ENCODE measurements around the gene ANTXR2.

GRCh38 chr4:79886021-79886420 is 187.0 kb downstream of the ANTXR2 start:
- no peak for TF ChIP-seq ZNF586 (CRISPR knock-in tag; conservative IDR thresholded peaks at IDR 0.05)
- TF ChIP-seq CBX1 (IDR thresholded peaks at IDR 0.05; ENCODE audit: low read depth) = no peak
- no peak for TF ChIP-seq CTCF (IDR thresholded peaks at IDR 0.05 in 2 of 3, conservative IDR thresholded peaks at IDR 0.05 in 1 of 3; ENCODE audit: insufficient read depth in 2 of 3, low read depth in 1 of 3, low read length in 3 of 3)
- TF ChIP-seq NCOA1 (IDR thresholded peaks at IDR 0.05; ENCODE audit: low read depth) = no peak
- no peak for TF ChIP-seq MNT (conservative IDR thresholded peaks at IDR 0.05)
- TF ChIP-seq YY1 (IDR thresholded peaks at IDR 0.05; ENCODE audit: borderline replicate concordance in 1 of 3, control insufficient read depth in 1 of 3, extremely low read depth in 1 of 3, insufficient read depth in 3 of 3, insufficient read length in 1 of 3, insufficient replicate concordance in 2 of 3, low read depth in 1 of 3, low read length in 2 of 3) = no peak
- TF ChIP-seq USF1 (CRISPR knock-in tag; IDR thresholded peaks at IDR 0.05) = no peak
- no peak for TF ChIP-seq HES1 (IDR thresholded peaks at IDR 0.05; ENCODE audit: low read depth)
- TF ChIP-seq ZNF445 (CRISPR knock-in tag; IDR thresholded peaks at IDR 0.05; ENCODE audit: low read depth) = no peak
- TF ChIP-seq EZH2 (IDR thresholded peaks at IDR 0.05; ENCODE audit: borderline replicate concordance, low read depth, low read length) = no peak
- no peak for TF ChIP-seq FOXJ3 (CRISPR knock-in tag; IDR thresholded peaks at IDR 0.05)
- TF ChIP-seq JUNB (CRISPR knock-in tag; conservative IDR thresholded peaks at IDR 0.05) = no peak
- no peak for TF ChIP-seq IRF2 (CRISPR knock-in tag; IDR thresholded peaks at IDR 0.05)

Measured in K562 (cell line).